Kasumi-1 (cell line): ENCODE measurements around the gene GNL3.

Experiments
- DNase-seq, 2 experiments: peaks; one replicate each; lab custom pipeline; 2025; lab: John Stamatoyannopoulos, UW

The GNL3 gene

DNA sequence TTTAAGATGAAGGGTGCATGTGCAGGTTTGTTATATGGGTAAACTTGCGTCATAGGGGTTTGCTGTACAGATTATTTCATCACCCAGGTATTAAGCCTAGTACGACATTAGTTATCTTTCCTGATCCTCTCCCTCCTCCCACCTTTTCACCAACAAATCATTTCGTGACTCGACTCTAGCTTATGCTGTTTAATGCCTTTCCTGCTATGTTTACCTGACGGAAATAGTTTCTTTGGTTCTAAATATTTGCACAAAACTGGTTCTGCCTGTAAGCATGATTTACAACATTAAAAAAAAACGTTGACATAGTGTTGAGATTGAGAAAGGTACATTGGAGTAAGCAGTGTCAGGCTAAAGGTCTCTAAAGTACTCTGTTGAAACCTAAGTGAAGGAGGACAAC, 2.4 kb downstream of the GNL3 start:
- no peak for DNase-seq

DNA sequence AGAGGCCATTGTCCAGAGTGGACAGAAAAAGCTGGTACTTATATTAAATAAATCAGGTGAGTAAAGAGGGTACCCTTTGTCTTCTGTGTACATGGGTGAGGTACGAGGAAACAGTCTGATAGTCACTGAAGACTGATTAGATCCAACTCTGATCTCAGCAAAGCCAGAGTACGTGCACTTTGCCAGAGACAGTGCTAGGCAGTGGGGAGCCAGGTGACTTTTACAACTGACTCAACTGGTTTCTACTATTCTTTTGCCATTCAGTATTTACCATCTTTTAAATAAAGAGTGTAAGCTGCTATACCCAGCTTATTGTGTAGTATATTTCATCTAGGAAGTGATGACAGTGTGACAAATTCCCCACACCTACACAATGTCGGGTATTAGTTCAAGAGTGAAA, 3.3 kb downstream of the GNL3 start:
- DNase-seq: no peak

DNA sequence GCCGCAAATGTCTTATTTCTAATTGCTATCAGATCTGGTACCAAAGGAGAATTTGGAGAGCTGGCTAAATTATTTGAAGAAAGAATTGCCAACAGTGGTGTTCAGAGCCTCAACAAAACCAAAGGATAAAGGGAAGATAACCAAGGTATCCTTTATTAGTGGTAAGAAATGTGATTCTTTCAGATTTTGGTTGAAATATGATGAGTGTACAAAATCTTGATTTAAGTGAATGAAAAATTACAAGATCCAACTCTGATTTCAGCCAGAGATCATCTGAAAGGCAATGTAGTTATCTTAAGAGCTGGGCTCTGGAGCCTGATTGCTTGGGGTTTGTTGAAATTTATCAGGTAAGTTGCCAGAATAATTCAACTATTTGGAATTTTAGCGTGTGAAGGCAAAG, 4.7 kb downstream of the GNL3 start:
- DNase-seq: no peak

DNA sequence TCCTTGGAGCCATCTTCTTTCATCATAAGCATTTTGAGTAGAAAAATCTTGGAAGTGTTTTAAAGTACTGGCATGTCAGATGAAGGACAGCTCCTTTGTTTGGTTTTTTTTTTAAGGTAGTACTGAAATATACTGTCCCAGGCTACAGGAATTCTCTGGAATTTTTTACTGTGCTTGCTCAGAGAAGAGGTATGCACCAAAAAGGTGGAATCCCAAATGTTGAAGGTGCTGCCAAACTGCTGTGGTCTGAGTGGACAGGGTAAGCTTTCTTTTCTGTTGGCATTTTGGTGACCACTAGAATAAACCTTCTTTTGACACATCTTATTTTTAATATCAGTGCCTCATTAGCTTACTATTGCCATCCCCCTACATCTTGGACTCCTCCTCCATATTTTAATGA, 7.2 kb downstream of the GNL3 start:
- no peak for DNase-seq

DNA sequence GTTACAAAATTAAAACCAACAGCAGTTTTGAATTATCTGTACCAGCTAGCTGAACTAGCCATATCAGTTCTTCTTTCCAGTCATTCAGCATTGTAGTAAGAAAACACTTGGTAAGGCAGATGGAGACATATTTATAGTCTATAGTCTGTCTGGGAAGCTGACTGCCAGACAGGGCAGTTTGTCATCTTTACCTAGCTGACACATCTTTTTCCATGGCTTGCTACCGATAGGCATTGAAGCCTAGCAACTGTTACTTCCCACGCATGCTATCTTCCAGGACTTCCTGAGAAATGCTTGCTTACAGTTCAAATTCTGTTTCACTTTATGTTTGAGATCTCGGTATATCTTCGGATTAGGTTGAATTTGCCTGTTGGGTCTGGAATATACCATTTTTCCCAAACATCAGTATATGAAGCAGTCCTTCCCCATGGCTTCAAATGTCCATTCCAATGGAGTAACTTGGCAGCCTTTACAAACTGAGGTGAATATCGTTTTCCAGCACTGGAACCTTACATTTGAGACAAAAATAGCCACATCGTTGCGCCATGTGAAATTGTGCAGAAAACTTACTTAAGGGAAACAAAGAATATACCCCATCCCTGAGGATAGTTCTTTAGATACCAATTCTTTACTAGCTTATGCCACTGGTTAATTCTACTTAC, 8.8 kb downstream of the GNL3 start:
- no peak for DNase-seq

DNA sequence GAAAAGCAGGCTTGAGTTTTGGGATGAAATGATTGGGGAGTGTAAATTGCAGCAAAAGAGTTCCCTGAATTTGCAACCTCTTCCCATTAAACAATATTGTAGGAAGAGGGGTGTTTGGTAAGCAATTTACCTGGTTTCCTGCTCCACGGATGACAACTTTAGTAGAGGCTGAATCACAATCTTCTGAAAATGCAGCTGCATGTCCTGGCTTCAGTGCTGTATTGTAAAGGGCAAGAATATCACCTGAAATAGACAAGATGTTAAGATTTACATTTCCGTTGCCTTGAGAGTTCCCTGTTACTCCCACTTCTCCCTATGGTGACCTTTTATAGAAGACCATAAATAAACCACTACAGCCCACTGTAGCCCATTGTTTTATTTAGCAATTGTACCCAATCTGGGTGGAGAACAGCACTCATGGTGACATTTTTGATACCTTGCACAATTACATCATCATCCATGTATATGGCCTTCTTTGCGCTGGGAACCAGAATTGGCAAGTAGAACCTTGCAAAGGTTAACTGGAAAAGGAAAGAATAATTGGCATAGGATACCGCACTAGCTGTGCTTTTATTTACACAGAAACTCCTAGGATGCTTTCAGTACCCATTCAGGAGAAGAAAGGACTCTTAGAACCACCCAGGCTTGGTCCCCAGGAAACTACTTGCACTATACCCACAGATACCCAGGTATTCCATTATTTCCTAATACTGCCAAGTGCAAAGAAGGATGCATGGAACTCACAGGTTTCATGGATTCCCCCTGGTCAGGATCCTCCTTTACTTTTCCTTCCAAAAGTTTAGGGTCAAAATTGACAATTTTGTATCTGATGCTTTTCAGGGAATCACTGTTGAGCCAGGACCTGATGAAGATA, 10.2 kb downstream of the GNL3 start:
- no peak for DNase-seq

DNA sequence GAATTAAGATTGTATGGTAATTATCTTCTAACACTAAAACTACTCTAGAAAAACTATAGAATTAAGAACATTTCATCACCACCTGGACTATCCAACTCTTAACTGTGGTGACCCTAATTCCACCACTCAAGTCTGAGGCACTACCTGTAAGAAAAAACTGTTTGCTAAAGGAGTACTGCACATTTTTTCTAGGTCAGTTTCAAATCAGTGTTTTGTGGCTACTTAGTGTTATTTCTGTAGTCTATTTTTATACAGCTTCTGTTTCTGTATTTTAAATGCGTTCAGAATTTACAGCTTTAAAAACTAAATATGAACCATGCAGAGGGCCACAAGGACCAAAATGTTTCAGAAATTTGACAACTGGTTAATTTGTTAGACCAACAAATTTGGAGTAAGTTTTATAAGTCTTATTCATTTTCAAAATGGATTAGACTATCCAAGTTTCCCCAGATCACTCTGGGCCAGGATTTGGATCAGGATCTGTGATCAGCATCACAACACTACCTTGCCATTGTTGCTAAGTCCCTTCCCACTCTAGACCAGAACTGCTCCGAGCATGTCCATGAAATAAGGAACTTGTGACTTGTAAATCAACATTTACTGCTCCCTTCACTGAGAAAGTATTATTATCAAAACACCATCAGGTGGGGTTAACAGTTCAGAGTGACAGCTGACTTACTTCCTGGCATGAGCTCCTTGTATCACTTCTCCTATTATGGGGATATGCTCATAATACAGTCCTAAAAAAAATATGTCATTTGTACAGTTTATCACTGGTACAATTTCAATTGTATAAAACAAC, 11.2 kb downstream of the GNL3 start:
- peak in 1 of 2 experiments; percentile 19 for DNase-seq

DNA sequence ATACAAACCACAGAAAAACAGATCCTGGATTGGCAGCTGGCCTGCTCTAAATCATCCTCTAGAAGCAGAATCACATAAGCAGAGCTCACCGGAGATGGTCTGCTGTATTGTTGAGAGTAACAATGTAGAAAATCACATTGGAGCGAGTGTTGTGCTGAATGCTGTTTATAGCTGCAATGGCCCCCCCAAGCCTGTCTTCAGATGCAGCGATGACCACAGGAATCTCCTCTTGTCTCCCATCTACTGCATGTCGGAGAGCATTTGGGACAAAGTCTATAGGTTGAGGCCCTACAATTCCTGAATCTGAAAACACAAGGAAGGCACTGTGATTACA, 11.8 kb downstream of the GNL3 start:
- no peak for DNase-seq

DNA sequence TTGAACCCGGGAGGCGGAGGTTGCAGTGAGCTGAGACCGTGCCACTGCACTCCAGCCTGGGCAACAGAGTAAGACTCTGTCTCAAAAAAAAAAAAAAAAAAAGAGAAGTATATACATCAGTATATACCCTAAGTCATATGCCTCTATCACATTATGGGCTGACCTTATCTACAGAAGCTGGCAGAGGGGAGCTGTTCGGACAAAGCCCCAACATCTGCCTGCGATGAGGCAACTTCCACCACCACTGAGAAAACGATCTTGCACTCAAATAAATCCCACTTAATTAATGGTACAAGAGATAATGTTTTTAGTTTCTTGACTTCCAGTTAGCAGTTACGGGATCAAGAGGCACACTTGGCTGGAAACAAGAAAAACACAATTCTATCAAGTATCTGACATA, 17.5 kb downstream of the GNL3 start:
- DNase-seq: no peak

DNA sequence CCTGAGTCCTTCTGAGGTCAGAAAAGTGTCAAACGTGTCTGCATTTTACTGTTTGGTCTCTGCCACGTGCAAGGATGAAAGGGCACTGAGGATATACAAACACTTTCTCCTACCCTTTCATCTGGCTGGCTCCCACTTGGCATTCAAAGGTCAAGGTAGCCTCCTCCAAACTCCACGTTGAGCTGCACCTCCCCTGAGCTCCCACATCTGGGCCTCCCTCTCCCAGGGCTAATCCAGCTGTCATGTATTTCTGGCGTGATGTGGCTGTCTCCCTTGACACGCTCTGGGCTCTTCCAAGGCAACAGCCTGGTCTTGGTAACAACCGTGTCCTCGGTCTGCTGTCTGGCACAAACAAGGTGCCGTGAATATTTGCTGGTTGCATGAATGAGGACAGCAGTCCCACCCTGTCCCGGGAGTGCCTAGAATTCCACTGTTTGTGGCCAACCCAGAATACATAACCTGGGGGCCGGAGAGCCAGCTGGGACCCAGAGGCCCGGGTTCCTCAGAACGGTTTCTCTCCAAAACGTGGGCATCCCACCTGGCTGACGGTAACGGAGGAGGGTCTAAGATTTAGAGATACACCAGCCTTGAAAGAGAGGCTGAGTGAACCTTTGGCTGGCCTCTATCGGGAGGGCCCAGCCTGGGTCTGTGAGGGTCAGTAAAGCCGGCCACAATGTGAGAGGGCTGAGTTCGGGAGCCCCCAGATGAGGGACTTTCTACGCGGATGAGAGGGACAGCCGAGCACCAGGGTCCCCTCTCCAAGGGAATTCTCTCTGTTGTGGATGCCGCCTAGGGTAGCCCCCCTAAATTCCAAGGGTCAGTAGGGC, 19.0 kb downstream of the GNL3 start:
- peak in 1 of 2 experiments; percentile 47 for DNase-seq

DNA sequence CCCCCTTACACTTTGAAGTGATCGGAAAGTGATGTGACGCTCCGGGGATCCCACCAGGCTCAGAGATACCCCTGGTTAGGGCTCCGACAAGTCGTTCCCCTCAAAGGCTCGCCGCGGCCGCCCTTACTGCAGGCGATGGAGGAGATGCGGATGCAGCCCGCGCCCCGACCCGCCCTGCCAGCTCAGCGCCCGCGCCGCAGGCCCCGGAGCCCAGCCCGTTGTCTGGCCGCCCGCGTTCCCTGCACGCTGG, 19.5 kb downstream of the GNL3 start:
- no peak for DNase-seq

DNA sequence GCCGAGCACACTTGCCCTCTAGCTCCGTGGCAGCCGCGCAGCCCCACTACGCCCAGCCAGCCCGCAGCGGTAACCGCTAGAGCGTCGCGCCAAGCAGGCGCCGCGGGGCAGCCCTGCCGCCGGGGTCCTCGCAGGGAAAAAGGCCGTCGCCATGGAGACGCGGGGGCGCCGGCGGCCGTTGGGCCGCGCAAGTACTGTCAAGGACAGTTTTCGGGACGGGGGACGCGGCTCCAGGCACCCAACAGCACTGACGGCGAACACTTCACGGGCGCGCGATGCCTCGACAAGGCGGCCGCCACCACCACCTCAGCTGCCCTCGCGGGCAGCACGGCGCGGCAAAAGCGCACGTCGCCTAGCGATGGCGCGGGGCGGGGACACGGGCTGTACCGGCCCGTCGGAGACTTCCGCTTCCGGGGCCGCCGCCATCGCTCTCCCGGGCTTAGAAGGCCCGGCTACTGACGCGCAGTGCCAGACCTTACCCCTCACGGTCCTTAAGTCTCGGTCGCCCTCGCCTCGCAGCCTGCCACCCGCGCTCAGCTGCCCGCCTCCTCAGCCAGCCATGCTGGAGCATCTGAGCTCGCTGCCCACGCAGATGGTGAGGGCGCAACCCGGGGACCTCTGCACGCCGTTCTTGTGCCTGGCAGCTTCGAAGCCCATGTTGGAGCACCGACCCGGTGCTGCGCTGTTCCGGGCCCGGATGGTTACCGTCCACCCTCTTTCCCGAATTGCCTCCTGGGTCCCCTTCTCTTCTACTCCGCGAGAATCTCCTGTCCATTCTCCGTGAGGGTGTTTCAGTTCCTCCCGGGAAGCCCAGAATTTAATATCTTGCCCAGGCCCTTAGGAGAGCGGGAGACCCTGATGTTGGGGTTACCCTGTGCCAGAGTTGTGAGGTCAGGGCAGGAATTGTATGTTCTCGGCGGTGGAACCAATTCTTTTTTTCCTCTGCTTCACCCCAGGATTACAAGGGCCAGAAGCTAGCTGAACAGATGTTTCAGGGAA, 20.2 kb downstream of the GNL3 start, which contains the start of the genes GLT8D1 and SPCS1:
Gene GLT8D1 (minus strand): TSS at position 104 of the 999 bp plus-strand sequence. CDS start 5,331 bp downstream, outside the sequence.
Gene SPCS1 (plus strand): TSS at position 419 of the 999 bp plus-strand sequence. CDS start 141 bp downstream, at position 560.
- DNase-seq: peak; percentile 71 to 78

DNA sequence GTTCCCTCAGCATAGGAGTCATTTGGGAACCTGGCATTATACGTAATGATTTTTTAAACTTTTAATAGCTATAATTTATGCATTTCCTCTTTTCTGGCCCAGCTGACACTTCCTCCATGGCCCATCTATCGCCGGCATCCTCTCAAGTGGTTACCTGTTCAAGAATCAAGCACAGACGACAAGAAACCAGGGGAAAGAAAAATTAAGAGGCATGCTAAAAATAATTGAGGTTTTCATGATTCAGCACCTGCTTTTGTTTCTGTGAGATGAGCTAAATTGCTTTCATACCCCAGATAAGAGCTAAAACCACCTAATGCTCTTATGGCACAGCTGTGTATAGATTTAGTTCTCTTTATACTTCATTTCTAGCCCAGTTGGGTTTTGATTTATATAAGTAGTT, 21.8 kb downstream of the GNL3 start:
- no peak for DNase-seq

DNA sequence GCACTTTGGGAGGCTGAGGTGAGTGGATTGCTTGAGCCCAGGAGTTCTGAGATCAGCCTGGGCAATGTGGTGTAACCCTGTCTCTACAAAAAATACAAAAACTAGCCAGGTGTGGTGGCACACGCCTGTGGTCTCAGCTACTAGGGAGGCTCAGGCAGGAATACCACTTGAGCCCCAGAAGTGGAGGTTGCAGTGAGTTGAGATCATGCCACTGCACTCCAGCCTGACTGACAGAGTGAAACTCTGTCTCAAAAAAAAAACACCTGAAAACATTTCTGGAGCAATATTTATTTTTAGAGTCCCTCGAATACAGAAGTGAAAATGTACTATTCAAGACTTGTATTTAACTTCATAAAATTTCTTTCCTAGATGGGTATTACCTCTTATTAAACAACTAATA, 24.7 kb downstream of the GNL3 start:
- DNase-seq: no peak

DNA sequence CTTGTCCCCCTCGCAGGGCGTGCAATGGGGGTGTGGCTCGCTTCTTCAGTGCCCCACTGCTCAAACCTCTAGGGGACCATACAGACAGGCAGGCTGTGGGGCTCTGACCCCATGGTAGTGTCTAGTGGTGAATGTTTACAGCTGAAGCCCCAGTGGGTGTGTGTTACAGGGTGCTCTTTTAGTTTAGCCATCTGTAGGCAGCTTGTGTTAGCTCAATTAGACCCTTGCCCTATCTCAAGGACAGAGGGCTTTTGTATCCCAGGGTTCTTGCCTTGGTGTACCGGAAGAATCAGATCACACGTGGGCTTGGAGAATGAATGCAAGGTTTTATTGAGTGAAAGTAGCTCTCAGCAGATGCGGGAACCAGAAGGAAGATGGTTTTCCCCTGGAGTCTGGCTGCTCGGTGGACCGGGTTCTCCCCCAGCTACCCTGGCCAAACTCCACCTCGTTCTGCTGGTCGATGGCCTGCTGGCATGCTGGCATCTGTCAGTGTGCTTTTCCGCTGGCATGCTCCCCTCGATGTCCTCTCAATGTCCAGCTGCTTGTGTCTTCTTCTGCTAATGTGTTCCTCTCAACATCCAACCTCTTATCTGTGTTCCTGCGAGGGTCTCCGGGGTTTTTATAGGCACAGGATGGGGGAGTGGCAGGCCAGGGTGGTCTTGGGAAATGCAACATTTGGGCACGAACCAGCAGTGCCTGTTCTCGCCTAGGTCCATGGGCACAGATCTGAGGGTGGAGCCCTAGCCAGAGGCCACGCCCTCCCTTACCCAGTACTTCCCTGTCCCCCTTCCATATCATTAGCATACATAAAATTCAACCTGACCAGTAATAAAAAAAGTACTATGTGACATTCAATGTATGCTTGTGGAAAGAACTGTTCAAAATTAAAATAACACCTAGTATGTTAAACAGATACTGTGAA, 26.7 kb downstream of the GNL3 start:
- no peak for DNase-seq

DNA sequence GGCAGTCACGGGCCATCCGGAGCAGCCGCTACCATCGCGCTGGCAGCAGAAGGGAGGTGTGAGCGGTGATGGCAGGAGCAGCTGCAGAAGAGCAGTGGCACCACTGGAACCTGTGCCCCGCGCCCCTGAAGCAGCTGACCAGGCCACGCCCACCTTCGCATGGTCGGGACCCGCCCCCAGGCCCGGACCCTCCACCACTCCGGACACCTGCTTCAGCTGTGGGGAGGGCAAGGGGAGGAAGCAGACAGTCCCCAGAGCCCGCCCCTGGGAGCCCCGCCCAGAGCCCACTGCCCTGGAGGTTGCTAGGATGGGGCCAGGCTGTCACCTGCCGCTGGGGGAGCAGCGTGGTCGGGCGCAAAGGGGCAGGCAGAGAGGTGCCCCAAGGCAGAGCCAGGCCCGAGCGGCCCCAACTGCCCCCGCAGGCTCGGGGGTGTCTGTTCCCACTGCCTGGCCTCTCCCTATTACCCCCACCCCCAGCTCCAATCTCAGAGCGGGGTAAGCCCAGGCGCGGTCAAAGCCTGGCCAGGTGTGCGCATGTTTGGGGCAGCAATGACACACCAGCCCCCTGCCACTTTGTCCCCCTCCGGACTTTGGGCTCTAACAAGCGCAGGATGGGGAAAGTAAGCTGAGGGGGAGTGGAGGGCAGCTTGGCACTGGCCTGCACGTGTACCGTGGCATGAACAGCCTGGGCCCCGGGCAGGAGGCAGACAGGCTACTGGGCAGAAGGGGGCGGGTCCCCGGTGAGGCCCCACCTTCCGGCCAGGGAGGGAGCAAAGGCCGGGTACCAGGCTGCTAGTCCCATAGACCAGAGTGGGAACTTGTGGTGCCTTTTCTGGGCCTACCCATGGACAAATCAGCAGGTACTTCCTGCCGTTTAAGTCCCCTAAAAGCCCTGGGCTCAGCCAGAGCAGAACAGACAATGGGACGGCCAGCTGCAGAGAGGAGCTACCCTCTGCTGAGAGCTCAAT, 28.8 kb downstream of the GNL3 start:
- DNase-seq: no peak

DNA sequence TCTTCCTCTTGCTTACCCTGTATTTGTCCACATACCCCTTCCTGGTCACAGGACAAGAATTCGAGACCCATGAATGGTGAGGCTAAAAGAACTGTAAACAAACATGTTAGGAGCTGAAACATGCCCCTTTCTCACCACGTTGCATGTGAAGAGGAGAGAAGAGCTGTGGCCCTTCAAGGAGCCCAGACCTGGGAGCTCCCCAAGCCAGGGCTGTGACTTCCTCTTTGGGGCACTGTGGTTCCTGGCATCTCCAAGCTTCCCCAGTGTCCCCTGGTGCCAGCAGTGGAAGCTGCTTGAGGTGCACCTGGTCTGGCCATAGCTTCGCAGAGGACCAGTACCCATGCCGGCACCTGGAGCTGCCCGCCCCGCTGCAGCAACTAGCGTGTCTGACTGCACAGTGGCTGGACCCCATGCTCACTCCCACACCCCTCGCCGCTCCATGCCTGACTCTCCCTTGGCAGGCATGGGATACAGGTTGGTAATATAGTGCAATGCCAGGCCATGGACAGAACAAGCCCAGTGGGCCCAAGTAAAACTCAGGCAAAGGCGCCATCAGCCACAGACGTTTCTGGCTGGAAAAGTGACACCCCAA, 30.0 kb downstream of the GNL3 start:
- DNase-seq: peak; percentile 39 to 43

DNA sequence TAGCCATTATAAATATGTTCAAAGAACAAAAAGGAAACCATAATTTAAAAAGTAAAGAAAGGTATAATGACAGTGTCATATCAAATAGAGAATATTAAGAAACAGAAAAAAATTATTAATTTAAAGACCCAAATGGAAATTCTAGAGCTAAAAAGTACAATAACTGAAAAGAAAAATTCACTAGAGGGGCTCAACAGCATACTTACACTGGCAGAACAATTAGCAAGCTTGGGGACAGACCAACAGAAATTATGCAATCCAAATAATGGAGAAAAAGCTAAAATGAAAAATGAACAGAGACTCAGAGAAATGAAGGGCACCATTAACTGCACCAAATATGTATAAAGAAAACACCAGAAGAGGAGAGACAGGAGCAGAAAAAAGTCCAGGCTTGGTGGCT, 33.8 kb downstream of the GNL3 start:
- no peak for DNase-seq
